HL-60 (cell line): ENCODE results near the gene TELO2.

ENCODE experiments used
- GABPA ChIP-seq: IDR thresholded peaks from 2 replicates; pipeline ENCODE4 v1.6.1; 2012; ENCODE audit warnings: low read depth
- POLR2AphosphoS5 ChIP-seq: IDR thresholded peaks from 2 replicates; pipeline ENCODE4 v1.6.1; 2012; ENCODE audit warnings: low read depth
- SPI1 ChIP-seq: IDR thresholded peaks from 2 replicates; pipeline ENCODE4 v1.6.1; 2012; ENCODE audit warnings: low read depth, mild to moderate bottlenecking, borderline replicate concordance
- TF ChIP-seq, protein P1 (sequence below): IDR thresholded peaks from one replicate; pipeline ENCODE4 v1.5.1; 2011; ENCODE audit warnings: low read length, control low read depth, inconsistent platforms; ENCODE audit not compliant: insufficient read depth
- TF ChIP-seq, protein P2 (sequence below): IDR thresholded peaks from 2 replicates; pipeline ENCODE4 v1.6.1; 2012; ENCODE audit warnings: low read depth; ENCODE audit not compliant: insufficient replicate concordance

DNA sequence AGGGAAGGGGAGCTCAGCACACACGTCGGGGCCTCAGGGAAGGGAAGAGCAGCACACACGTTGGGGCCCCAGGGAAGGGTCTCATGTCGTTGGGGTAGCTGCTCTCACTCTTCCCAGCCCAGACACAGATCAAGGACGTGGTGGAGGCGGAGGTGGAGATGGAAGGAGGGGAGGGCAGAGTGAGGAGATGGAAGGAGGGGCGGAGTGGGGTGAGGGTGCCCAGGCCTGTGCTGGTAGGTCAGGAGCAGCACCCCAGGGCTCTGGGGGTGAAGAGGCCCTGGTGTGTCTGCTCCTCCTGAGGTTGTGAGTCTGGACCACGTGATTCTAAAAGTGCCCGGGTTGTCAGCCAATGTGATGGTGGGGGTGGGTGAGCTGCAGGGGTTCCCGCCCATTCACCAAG, 33.2 kb upstream of the TELO2 start:
- TF ChIP-seq, protein P1, sequence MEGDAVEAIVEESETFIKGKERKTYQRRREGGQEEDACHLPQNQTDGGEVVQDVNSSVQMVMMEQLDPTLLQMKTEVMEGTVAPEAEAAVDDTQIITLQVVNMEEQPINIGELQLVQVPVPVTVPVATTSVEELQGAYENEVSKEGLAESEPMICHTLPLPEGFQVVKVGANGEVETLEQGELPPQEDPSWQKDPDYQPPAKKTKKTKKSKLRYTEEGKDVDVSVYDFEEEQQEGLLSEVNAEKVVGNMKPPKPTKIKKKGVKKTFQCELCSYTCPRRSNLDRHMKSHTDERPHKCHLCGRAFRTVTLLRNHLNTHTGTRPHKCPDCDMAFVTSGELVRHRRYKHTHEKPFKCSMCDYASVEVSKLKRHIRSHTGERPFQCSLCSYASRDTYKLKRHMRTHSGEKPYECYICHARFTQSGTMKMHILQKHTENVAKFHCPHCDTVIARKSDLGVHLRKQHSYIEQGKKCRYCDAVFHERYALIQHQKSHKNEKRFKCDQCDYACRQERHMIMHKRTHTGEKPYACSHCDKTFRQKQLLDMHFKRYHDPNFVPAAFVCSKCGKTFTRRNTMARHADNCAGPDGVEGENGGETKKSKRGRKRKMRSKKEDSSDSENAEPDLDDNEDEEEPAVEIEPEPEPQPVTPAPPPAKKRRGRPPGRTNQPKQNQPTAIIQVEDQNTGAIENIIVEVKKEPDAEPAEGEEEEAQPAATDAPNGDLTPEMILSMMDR: no peak
- TF ChIP-seq, protein P2, sequence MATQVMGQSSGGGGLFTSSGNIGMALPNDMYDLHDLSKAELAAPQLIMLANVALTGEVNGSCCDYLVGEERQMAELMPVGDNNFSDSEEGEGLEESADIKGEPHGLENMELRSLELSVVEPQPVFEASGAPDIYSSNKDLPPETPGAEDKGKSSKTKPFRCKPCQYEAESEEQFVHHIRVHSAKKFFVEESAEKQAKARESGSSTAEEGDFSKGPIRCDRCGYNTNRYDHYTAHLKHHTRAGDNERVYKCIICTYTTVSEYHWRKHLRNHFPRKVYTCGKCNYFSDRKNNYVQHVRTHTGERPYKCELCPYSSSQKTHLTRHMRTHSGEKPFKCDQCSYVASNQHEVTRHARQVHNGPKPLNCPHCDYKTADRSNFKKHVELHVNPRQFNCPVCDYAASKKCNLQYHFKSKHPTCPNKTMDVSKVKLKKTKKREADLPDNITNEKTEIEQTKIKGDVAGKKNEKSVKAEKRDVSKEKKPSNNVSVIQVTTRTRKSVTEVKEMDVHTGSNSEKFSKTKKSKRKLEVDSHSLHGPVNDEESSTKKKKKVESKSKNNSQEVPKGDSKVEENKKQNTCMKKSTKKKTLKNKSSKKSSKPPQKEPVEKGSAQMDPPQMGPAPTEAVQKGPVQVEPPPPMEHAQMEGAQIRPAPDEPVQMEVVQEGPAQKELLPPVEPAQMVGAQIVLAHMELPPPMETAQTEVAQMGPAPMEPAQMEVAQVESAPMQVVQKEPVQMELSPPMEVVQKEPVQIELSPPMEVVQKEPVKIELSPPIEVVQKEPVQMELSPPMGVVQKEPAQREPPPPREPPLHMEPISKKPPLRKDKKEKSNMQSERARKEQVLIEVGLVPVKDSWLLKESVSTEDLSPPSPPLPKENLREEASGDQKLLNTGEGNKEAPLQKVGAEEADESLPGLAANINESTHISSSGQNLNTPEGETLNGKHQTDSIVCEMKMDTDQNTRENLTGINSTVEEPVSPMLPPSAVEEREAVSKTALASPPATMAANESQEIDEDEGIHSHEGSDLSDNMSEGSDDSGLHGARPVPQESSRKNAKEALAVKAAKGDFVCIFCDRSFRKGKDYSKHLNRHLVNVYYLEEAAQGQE: no peak
- TF ChIP-seq POLR2AphosphoS5 (no peak; the same call in 1 of the 2 replicates), GABPA (no peak), SPI1 (no peak)
